CD4-positive, CD25-positive, alpha-beta regulatory T cell (primary cell): Measurements from ENCODE around the gene ZP1. TPM values are rescaled to one million over a fixed set of nuclear protein-coding genes. Genes with fewer than 3 reads are reported as not detected.

ENCODE experiments used
- ATAC-seq, 2 donors: fragments of 150-1000 bp; cut with Tn5 transposase; one replicate each; pipeline ENCODE4 v1.10.0; 2021; ENCODE audit warnings: low read depth in 2 of 2, moderate number of reproducible peaks in 2 of 2, moderate library complexity in 1 of 2
- DNase-seq, 3 donors: peaks; one replicate each; pipeline versions ENCODE4 v3.0.0 to v3.0.0-alpha.2; 2012 to 2022; ENCODE audit warnings: mixed read lengths in 1 of 3
- H3K27ac ChIP-seq: one replicate; pipeline ENCODE4 v1.7.0; 2013; ENCODE audit warnings: mild to moderate bottlenecking, low read length; ENCODE audit not compliant: insufficient read depth, poor library complexity, severe bottlenecking
- H3K27me3 ChIP-seq: one replicate; pipeline ENCODE4 v1.7.0; 2013; ENCODE audit warnings: low read length; ENCODE audit not compliant: control insufficient read depth, insufficient read depth
- H3K36me3 ChIP-seq: one replicate; pipeline ENCODE4 v1.7.0; 2013; ENCODE audit warnings: mild to moderate bottlenecking, low read length, moderate library complexity; ENCODE audit not compliant: control insufficient read depth, insufficient read depth
- H3K4me1 ChIP-seq: 2 replicates; pipeline ENCODE4 v1.7.0; 2013; ENCODE audit warnings: mild to moderate bottlenecking, low read length; ENCODE audit not compliant: insufficient read depth, control insufficient read depth, poor library complexity, severe bottlenecking
- H3K4me3 ChIP-seq: one replicate; pipeline ENCODE4 v1.7.0; 2013; ENCODE audit warnings: low read depth, mild to moderate bottlenecking, low read length, moderate library complexity
- H3K9me3 ChIP-seq, 2 experiments: 1 replicate in 1 of 2; 2 replicates in 1 of 2; pipeline ENCODE4 v1.7.0; 2013; ENCODE audit warnings: low read length in 2 of 2, mild to moderate bottlenecking in 1 of 2, moderate library complexity in 1 of 2; ENCODE audit not compliant: control insufficient read depth in 2 of 2
- H3K27ac Mint-ChIP-seq, 3 donors: one replicate each; pipeline ENCODE4 v1.8.0; 2020 to 2022; ENCODE audit warnings: mild to moderate bottlenecking in 3 of 3, mixed read lengths in 3 of 3, moderate library complexity in 2 of 3
- H3K27me3 Mint-ChIP-seq: one replicate; pipeline ENCODE4 v1.8.0; 2022; ENCODE audit warnings: mild to moderate bottlenecking, mixed read lengths
- H3K36me3 Mint-ChIP-seq: one replicate; pipeline ENCODE4 v1.8.0; 2020; ENCODE audit warnings: mixed read lengths
- H3K4me1 Mint-ChIP-seq, 4 donors: one replicate each; pipeline ENCODE4 v1.8.0; 2020 to 2022; ENCODE audit warnings: mixed read lengths in 4 of 4, mild to moderate bottlenecking in 1 of 4
- H3K4me3 Mint-ChIP-seq, 4 donors: one replicate each; pipeline ENCODE4 v1.8.0; 2020 to 2022; ENCODE audit warnings: mild to moderate bottlenecking in 4 of 4, mixed read lengths in 4 of 4, moderate library complexity in 3 of 4
- H3K9me3 Mint-ChIP-seq, 7 donors: one replicate each; pipeline ENCODE4 v1.8.0; 2020 to 2022; ENCODE audit warnings: mixed read lengths in 7 of 7, mild to moderate bottlenecking in 3 of 7, moderate library complexity in 2 of 7
- polyA plus RNA-seq, 4 donors: library from polyadenylated mRNA; unstranded; fragments of 300-500 nt; fragmentation: Illumina TruSeq; gene quantifications; one replicate each; pipeline ENCODE4 v1.2.3, GENCODE V29; 2021
- total RNA-seq: library from RNA; stranded (reverse); gene quantifications from one replicate; pipeline ENCODE4 v1.2.3, GENCODE V29; 2022

ZP1 gene
- total and polyA plus RNA-seq, 5 donors from 2014 or later = not detected

- H3K4me1 ChIP-seq = peaks cover 49% of the 10 kb centered on the region
- H3K27me3 ChIP-seq = peaks cover 13% of the 10 kb centered on the region
- H3K27ac ChIP-seq = no peak overlapping the region
- ATAC-seq = no peak
- peak overlapping the region in 2 of 4 donors; percentile 16 to 43 for H3K4me3 Mint-ChIP-seq
- no peaks in the 10 kb centered on the region for H3K36me3 Mint-ChIP-seq
- peaks cover 10% of the 10 kb centered on the region for H3K27me3 Mint-ChIP-seq
- no peak overlapping the region for H3K4me3 ChIP-seq
- no peak for DNase-seq
- peak overlapping the region in 1 of 3 donors; percentile 15 for H3K27ac Mint-ChIP-seq
- H3K9me3 ChIP-seq = no peaks in the 10 kb centered on the region
- H3K4me1 Mint-ChIP-seq = peaks cover 18 to 63% (median 31%) of the 10 kb centered on the region in 4 donors
- H3K36me3 ChIP-seq = no peaks in the 10 kb centered on the region
- H3K9me3 Mint-ChIP-seq = peaks cover 0 to 2% (median 0%) of the 10 kb centered on the region in 7 donors
These were observed 42.9 kb downstream of the ZP1 start for GRCh38 chr11:60910281-60910687.

GRCh38 chr11:60910711-60911380 is 43.5 kb downstream of the ZP1 start:
- H3K27me3 Mint-ChIP-seq = peaks cover 10% of the 10 kb centered on the region
- ATAC-seq = no peak
- no peaks in the 10 kb centered on the region for H3K9me3 ChIP-seq
- DNase-seq = no peak
- peak overlapping the region in 2 of 4 donors; percentile 16 to 43 for H3K4me3 Mint-ChIP-seq
- no peak overlapping the region for H3K4me3 ChIP-seq
- H3K9me3 Mint-ChIP-seq = peaks cover 0 to 2% (median 0%) of the 10 kb centered on the region in 7 donors
- no peaks in the 10 kb centered on the region for H3K36me3 ChIP-seq
- peaks cover 13% of the 10 kb centered on the region for H3K27me3 ChIP-seq
- H3K27ac Mint-ChIP-seq = peak overlapping the region in 2 of 3 donors; percentile 89 to 93
- peaks cover 49% of the 10 kb centered on the region for H3K4me1 ChIP-seq
- no peak overlapping the region for H3K27ac ChIP-seq
- peaks cover 17 to 63% (median 30%) of the 10 kb centered on the region in 4 donors for H3K4me1 Mint-ChIP-seq
- H3K36me3 Mint-ChIP-seq = no peaks in the 10 kb centered on the region

GRCh38 chr11:60912223-60912850 is 45.0 kb downstream of the ZP1 start:
- Mint-ChIP-seq H3K4me3 (peak overlapping the region; percentile 67 to 98 (median 79)), H3K9me3 (no peaks in the 10 kb centered on the region), H3K27me3 (peaks cover 10% of the 10 kb centered on the region), H3K36me3 (peaks cover 4% of the 10 kb centered on the region), H3K27ac (peak overlapping the region; percentile 22 to 93 (median 89)), H3K4me1 (peaks cover 17 to 65% (median 32%) of the 10 kb centered on the region in 4 donors)
- DNase-seq (peak in 2 of 3 donors; percentile 31 to 46), ATAC-seq (no peak)
- H3K27me3 ChIP-seq = peaks cover 13% of the 10 kb centered on the region
- peak overlapping the region; percentile 98 for H3K27ac ChIP-seq
- H3K4me1 ChIP-seq = peaks cover 43% of the 10 kb centered on the region
- H3K36me3 ChIP-seq = no peaks in the 10 kb centered on the region
- H3K9me3 ChIP-seq = no peaks in the 10 kb centered on the region
- H3K4me3 ChIP-seq = peak overlapping the region; percentile 9

GRCh38 chr11:60912851-60913528 is 45.6 kb downstream of the ZP1 start:
- Histone ChIP-seq H3K4me3 (peak overlapping the region; percentile 97), H3K36me3 (peaks cover under 1% of the 10 kb centered on the region), H3K27ac (peak overlapping the region; percentile 98), H3K9me3 (no peaks in the 10 kb centered on the region), H3K4me1 (peaks cover 39% of the 10 kb centered on the region), H3K27me3 (peaks cover 13% of the 10 kb centered on the region)
- Mint-ChIP-seq H3K4me1 (peaks cover 17 to 64% (median 32%) of the 10 kb centered on the region in 4 donors), H3K36me3 (peaks cover 6% of the 10 kb centered on the region), H3K27me3 (peaks cover 10% of the 10 kb centered on the region), H3K9me3 (no peaks in the 10 kb centered on the region), H3K4me3 (peak overlapping the region; percentile 82 to 100 (median 98)), H3K27ac (peak overlapping the region; percentile 74 to 99 (median 97))
- DNase-seq (no peak), ATAC-seq (no peak)

- ATAC-seq (peak; percentile 74 to 78), DNase-seq (peak; percentile 85 to 92 (median 91))
- Mint-ChIP-seq H3K4me3 (peak within 1 kb of the TSS; percentile 97 to 100 (median 98)), H3K27me3 (peaks cover 2% of the 10 kb centered on the region), H3K4me1 (peaks cover 17 to 60% (median 34%) of the 10 kb centered on the region in 4 donors), H3K27ac (peak within 1 kb of the TSS; percentile 97 to 99 (median 97)), H3K9me3 (no peaks in the 10 kb centered on the region), H3K36me3 (peaks cover 8% of the 10 kb centered on the region)
- H3K4me1 ChIP-seq = peaks cover 39% of the 10 kb centered on the region
- peaks cover 4% of the 10 kb centered on the region for H3K36me3 ChIP-seq
- peaks cover 8% of the 10 kb centered on the region for H3K27me3 ChIP-seq
- H3K27ac ChIP-seq = peak within 1 kb of the TSS; percentile 98
- H3K4me3 ChIP-seq = peak within 1 kb of the TSS; percentile 97
- no peaks in the 10 kb centered on the region for H3K9me3 ChIP-seq
These were observed 46.7 kb downstream of the ZP1 start, which contains the start of gene TMEM109 for GRCh38 chr11:60913793-60914632. Gene TMEM109 (plus strand): TSS chr11:60914158. CDS start chr11:60919694, 5,536 bp downstream.

- peak; percentile 15 to 21 for ATAC-seq
- Histone ChIP-seq H3K27me3 (peaks cover 5% of the 10 kb centered on the region), H3K27ac (peak overlapping the region; percentile 98), H3K36me3 (peaks cover 9% of the 10 kb centered on the region), H3K4me1 (peaks cover 39% of the 10 kb centered on the region), H3K4me3 (peak overlapping the region; percentile 84), H3K9me3 (no peaks in the 10 kb centered on the region)
- Mint-ChIP-seq H3K27me3 (no peaks in the 10 kb centered on the region), H3K27ac (peak overlapping the region; percentile 93 to 96 (median 94)), H3K4me3 (peak overlapping the region; percentile 89 to 99 (median 98)), H3K36me3 (peaks cover 13% of the 10 kb centered on the region), H3K9me3 (no peaks in the 10 kb centered on the region), H3K4me1 (peaks cover 17 to 60% (median 37%) of the 10 kb centered on the region in 4 donors)
- peak; percentile 27 to 59 (median 43) for DNase-seq
These were observed 47.4 kb downstream of the ZP1 start for GRCh38 chr11:60914633-60915247.
